H9 (cell line): ENCODE data around the gene KIAA1671. TPM values are rescaled to one million over a fixed set of nuclear protein-coding genes. Genes with fewer than 3 reads are reported as not detected.

Source experiments
- DNase-seq: peaks from one replicate; pipeline ENCODE4 v3.0.0-alpha.2; 2017
- H2AFZ ChIP-seq: one replicate; pipeline ENCODE4 v1.6.1; 2013; ENCODE audit warnings: mild to moderate bottlenecking, low read length, control low read depth, moderate library complexity
- H2AK5ac ChIP-seq: 2 replicates; pipeline ENCODE4 v1.6.1; 2013; ENCODE audit warnings: low read length, control low read depth, mixed read lengths; ENCODE audit not compliant: insufficient read length
- H2BK120ac ChIP-seq: one replicate; pipeline ENCODE4 v1.6.1; 2013; ENCODE audit warnings: low read depth, mild to moderate bottlenecking, low read length, control low read depth, inconsistent platforms; ENCODE audit not compliant: poor library complexity, severe bottlenecking
- H2BK12ac ChIP-seq: 2 replicates; pipeline ENCODE4 v1.6.1; 2013; ENCODE audit warnings: low read length, control low read depth, mixed read lengths, low read depth; ENCODE audit not compliant: insufficient read length
- H2BK15ac ChIP-seq: 2 replicates; pipeline ENCODE4 v1.6.1; 2013; ENCODE audit warnings: low read depth, low read length, control low read depth
- H2BK20ac ChIP-seq: one replicate; pipeline ENCODE4 v1.6.1; 2013; ENCODE audit warnings: low read depth, mild to moderate bottlenecking, low read length, control low read depth, inconsistent platforms; ENCODE audit not compliant: poor library complexity, severe bottlenecking
- H2BK5ac ChIP-seq: 2 replicates; pipeline ENCODE4 v1.6.1; 2013; ENCODE audit warnings: low read length, control low read depth, mixed read lengths; ENCODE audit not compliant: insufficient read length
- H3K14ac ChIP-seq: 2 replicates; pipeline ENCODE4 v1.6.1; 2013; ENCODE audit warnings: low read length, control low read depth; ENCODE audit not compliant: insufficient read depth
- H3K18ac ChIP-seq: 2 replicates; pipeline ENCODE4 v1.6.1; 2013; ENCODE audit warnings: low read depth, mild to moderate bottlenecking, mixed read lengths, low read length, control low read depth; ENCODE audit not compliant: insufficient read length
- H3K23ac ChIP-seq: 2 replicates; pipeline ENCODE4 v1.6.1; 2013; ENCODE audit warnings: low read length, control low read depth, mixed read lengths, low read depth; ENCODE audit not compliant: insufficient read length
- H3K23me2 ChIP-seq: 2 replicates; pipeline ENCODE4 v1.6.1; 2013; ENCODE audit warnings: low read depth, mild to moderate bottlenecking, mixed read lengths, low read length, control low read depth; ENCODE audit not compliant: insufficient read length, poor library complexity, severe bottlenecking
- H3K27ac ChIP-seq: 2 replicates; pipeline ENCODE4 v1.5.1; 2013; ENCODE audit warnings: low read length, control low read depth, mixed read lengths, low read depth; ENCODE audit not compliant: insufficient read length
- H3K27me3 ChIP-seq: 2 replicates; pipeline ENCODE4 v1.6.1; 2013; ENCODE audit warnings: low read length, control low read depth, inconsistent platforms; ENCODE audit not compliant: insufficient read depth
- H3K4ac ChIP-seq: 2 replicates; pipeline ENCODE4 v1.6.1; 2013; ENCODE audit warnings: low read depth, mild to moderate bottlenecking, control low read depth, inconsistent platforms, low read length, moderate library complexity
- H3K4me1 ChIP-seq: 2 replicates; pipeline ENCODE4 v1.6.1; 2013; ENCODE audit warnings: low read length, control low read depth, inconsistent platforms; ENCODE audit not compliant: insufficient read depth
- H3K4me2 ChIP-seq: 2 replicates; pipeline ENCODE4 v1.6.1; 2013; ENCODE audit warnings: low read length, control low read depth, mixed read lengths; ENCODE audit not compliant: insufficient read length, insufficient read depth
- H3K56ac ChIP-seq: 2 replicates; pipeline ENCODE4 v1.6.1; 2013; ENCODE audit warnings: low read depth, mild to moderate bottlenecking, mixed read lengths, low read length, control low read depth; ENCODE audit not compliant: insufficient read length
- H3K79me1 ChIP-seq: 2 replicates; pipeline ENCODE4 v1.6.1; 2013; ENCODE audit warnings: low read depth, mild to moderate bottlenecking, moderate library complexity, low read length, control low read depth, inconsistent platforms; ENCODE audit not compliant: insufficient read depth, poor library complexity, severe bottlenecking
- H3K79me2 ChIP-seq: 2 replicates; pipeline ENCODE4 v1.6.1; 2013; ENCODE audit warnings: low read length, control low read depth, inconsistent platforms; ENCODE audit not compliant: insufficient read depth
- H3K9ac ChIP-seq: 2 replicates; pipeline ENCODE4 v1.6.1; 2013; ENCODE audit warnings: low read length, control low read depth, mixed read lengths; ENCODE audit not compliant: insufficient read length; ENCODE audit errors: extremely low read depth
- H3K9me3 ChIP-seq: one replicate; pipeline ENCODE4 v1.6.1; 2013; ENCODE audit warnings: low read depth, low read length, inconsistent platforms; ENCODE audit not compliant: control insufficient read depth
- H3T11ph ChIP-seq: one replicate; pipeline ENCODE4 v1.6.1; 2013; ENCODE audit warnings: mild to moderate bottlenecking, low read length, control low read depth, inconsistent platforms
- H4K20me1 ChIP-seq: one replicate; pipeline ENCODE4 v1.6.1; 2013; ENCODE audit not compliant: control insufficient read depth, insufficient read length, insufficient read depth
- H4K5ac ChIP-seq: 2 replicates; pipeline ENCODE4 v1.6.1; 2013; ENCODE audit warnings: low read depth, mild to moderate bottlenecking, mixed read lengths, low read length, control low read depth; ENCODE audit not compliant: insufficient read length
- H4K8ac ChIP-seq: replicated peaks from 2 replicates; pipeline ENCODE4 v1.6.1; 2013; ENCODE audit warnings: low read length, control low read depth, mixed read lengths, low read depth; ENCODE audit not compliant: insufficient read length
- H4K91ac ChIP-seq: 2 replicates; pipeline ENCODE4 v1.6.1; 2013; ENCODE audit warnings: low read depth, mild to moderate bottlenecking, moderate library complexity, mixed read lengths, low read length, control low read depth; ENCODE audit not compliant: insufficient read length
- H3K27ac Mint-ChIP-seq, 3 experiments: 2 replicates in 2 of 3; 3 replicates in 1 of 3; pipeline ENCODE4 v1.8.0; 2020 to 2021; ENCODE audit warnings: mixed read lengths in 3 of 3, mild to moderate bottlenecking in 1 of 3, moderate library complexity in 1 of 3
- H3K27me3 Mint-ChIP-seq: 2 replicates; pipeline ENCODE4 v1.8.0; 2021; ENCODE audit warnings: low read depth, mild to moderate bottlenecking, moderate library complexity, mixed read lengths
- H3K36me3 Mint-ChIP-seq, 3 experiments: 2 replicates in 2 of 3; 3 replicates in 1 of 3; pipeline ENCODE4 v1.8.0; 2020 to 2021; ENCODE audit warnings: low read depth in 3 of 3, mixed read lengths in 3 of 3; ENCODE audit not compliant: insufficient read depth in 1 of 3
- H3K4me1 Mint-ChIP-seq, 2 experiments: 2 replicates each; pipeline ENCODE4 v1.8.0; 2020; ENCODE audit warnings: mixed read lengths in 2 of 2
- H3K4me3 Mint-ChIP-seq, 2 experiments: 2 replicates in 1 of 2; 3 replicates in 1 of 2; pipeline ENCODE4 v1.8.0; 2020 to 2021; ENCODE audit warnings: mild to moderate bottlenecking in 2 of 2, mixed read lengths in 2 of 2, moderate library complexity in 1 of 2
- H3K9me3 Mint-ChIP-seq, 2 experiments: 2 replicates in 1 of 2; 3 replicates in 1 of 2; pipeline ENCODE4 v1.8.0; 2020; ENCODE audit warnings: mild to moderate bottlenecking in 2 of 2, mixed read lengths in 2 of 2, moderate library complexity in 1 of 2
- WGBS: extraction: QIAGEN DNeasy Blood & Tissue Kit; methylation state at CpG from one replicate; pipeline ENCODE4 v1.1.7; 2013; ENCODE audit warnings: missing lambda C conversion rate, low lambda C conversion rate, mixed read lengths; ENCODE audit not compliant: insufficient read length; ENCODE audit errors: extremely low coverage; 5-methylcytosine and 5-hydroxymethylcytosine counted together
- total RNA-seq: library from RNA; stranded (reverse); gene quantifications from 2 replicates; pipeline ENCODE4 v1.2.1, GENCODE V29; 2021
- TF ChIP-seq, protein P1 (sequence below): fragments of 200-600 bp; sonication (generic); conservative IDR thresholded peaks from 3 replicates; pipeline ENCODE4 v1.8.0; 2021; ENCODE audit warnings: antibody characterized with exemption, mild to moderate bottlenecking

Gene KIAA1671
- total RNA-seq, 1 experiment from 2014 or later = 22.6 TPM

DNA sequence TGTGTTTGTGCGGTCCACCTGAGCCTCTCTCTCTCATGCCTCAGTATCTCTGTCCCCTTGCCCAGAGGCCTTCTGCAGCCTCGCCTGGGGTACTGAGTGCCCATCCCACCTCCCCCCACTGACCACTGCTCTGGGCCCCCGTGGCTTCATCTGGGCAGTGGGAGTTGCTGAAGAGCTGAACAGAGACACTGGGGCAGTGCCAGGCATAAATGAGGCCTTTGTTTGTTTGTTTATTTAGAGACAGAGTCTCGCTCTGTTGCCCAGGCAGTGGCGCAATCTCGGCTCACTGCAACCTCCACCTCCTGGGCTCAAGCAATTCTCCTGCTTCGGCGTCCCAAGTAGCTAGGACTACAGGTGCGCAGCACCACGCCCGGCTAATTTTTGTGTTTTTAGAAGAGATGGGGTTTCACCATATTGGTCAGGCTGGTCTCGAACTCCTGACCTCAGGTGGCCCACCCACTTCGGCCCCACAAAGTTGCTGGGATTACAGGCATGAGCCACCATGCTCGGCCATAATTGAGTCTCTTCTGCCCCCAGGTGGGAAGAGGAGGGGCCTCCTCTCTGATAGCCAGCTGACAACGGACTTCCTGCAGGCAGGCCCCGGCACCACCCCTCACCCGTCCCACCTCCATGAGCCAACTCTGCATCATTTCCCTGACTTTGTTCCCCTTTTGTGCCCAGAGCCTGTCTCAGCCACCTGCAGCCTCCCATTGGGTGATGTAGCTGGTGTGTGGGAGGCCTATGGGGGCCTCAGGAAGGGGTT is 256.4 kb downstream of the KIAA1671 start:
- Histone ChIP-seq H3K4ac (no peak overlapping the region), H3K14ac (no peak overlapping the region), H3K79me1 (no peaks in the 10 kb centered on the region), H3K9me3 (no peaks in the 10 kb centered on the region), H3K23me2 (no peaks in the 10 kb centered on the region), H3K79me2 (no peaks in the 10 kb centered on the region), H3K23ac (no peak overlapping the region), H2BK5ac (no peak overlapping the region), H2BK15ac (no peak overlapping the region; the same call in 1 of the 2 replicates), H4K91ac (no peak overlapping the region), H4K20me1 (no peaks in the 10 kb centered on the region), H3K4me1 (no peaks in the 10 kb centered on the region), H3T11ph (no peak overlapping the region), H2BK12ac (no peak overlapping the region), H2BK20ac (no peak overlapping the region), H3K4me2 (no peak overlapping the region), H2AK5ac (no peak overlapping the region), H3K9ac (no peak overlapping the region), H3K56ac (no peak overlapping the region), H2AFZ (no peak overlapping the region), H4K5ac (no peak overlapping the region), H3K27me3 (no peaks in the 10 kb centered on the region), H2BK120ac (no peak overlapping the region), H4K8ac (no peak overlapping the region), H3K27ac (no peak overlapping the region), H3K18ac (peak overlapping the region; percentile 20)
- no peak overlapping the region for H3K27ac Mint-ChIP-seq
- peaks cover 5% of the 10 kb centered on the region for H3K27me3 Mint-ChIP-seq
- H3K4me1 Mint-ChIP-seq = no peaks in the 10 kb centered on the region; a peak in 1 of 4 replicates
- no CpG with 5 or more reads among the region's 17 CpGs for WGBS
- H3K36me3 Mint-ChIP-seq = peaks cover 3 to 9% (median 4%) of the 10 kb centered on the region in 3 experiments; a peak in 5 of 7 replicates
- DNase-seq = peak; percentile 50
- no peak overlapping the region for H3K4me3 Mint-ChIP-seq
- peaks cover 9 to 10% of the 10 kb centered on the region in 2 experiments; a peak in 4 of 5 replicates for H3K9me3 Mint-ChIP-seq
- TF ChIP-seq, protein P1, sequence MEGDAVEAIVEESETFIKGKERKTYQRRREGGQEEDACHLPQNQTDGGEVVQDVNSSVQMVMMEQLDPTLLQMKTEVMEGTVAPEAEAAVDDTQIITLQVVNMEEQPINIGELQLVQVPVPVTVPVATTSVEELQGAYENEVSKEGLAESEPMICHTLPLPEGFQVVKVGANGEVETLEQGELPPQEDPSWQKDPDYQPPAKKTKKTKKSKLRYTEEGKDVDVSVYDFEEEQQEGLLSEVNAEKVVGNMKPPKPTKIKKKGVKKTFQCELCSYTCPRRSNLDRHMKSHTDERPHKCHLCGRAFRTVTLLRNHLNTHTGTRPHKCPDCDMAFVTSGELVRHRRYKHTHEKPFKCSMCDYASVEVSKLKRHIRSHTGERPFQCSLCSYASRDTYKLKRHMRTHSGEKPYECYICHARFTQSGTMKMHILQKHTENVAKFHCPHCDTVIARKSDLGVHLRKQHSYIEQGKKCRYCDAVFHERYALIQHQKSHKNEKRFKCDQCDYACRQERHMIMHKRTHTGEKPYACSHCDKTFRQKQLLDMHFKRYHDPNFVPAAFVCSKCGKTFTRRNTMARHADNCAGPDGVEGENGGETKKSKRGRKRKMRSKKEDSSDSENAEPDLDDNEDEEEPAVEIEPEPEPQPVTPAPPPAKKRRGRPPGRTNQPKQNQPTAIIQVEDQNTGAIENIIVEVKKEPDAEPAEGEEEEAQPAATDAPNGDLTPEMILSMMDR = no peak; the same call in 2 of the 3 replicates
